Fibroblast of skin of right biceps (primary cell): ENCODE results near the gene LRRC10B.
"Not testable (repeated sequence)": the region's sequence is repeated elsewhere in the genome, so short reads cannot be mapped to it uniquely, and the experiment has no call there.

Source experiments
- DNase-seq: peaks from one replicate; pipeline ENCODE4 v3.0.0-alpha.2; 2013

The LRRC10B gene

GRCh38 chr11:61507962-61508861 is at the start of gene LRRC10B:
LRRC10B (plus strand) TSS chr11:61508749; CDS start chr11:61508999, 250 bp downstream.
- DNase-seq: peak; percentile 11

- no peak for DNase-seq
These were observed 48.1 kb upstream of the LRRC10B start for GRCh38 chr11:61460474-61460881.

- DNase-seq: no peak
These were observed 47.6 kb upstream of the LRRC10B start for GRCh38 chr11:61460986-61461385.

GRCh38 chr11:61467602-61468001 is 40.9 kb upstream of the LRRC10B start:
- DNase-seq: not testable (repeated sequence)

- DNase-seq: no peak
These were observed 40.5 kb upstream of the LRRC10B start for GRCh38 chr11:61468002-61468401.

GRCh38 chr11:61472282-61472681 is 36.3 kb upstream of the LRRC10B start:
- DNase-seq: peak; percentile 27

- DNase-seq: no peak
These were observed 35.7 kb upstream of the LRRC10B start for GRCh38 chr11:61472868-61473267.

GRCh38 chr11:61473370-61474012 is 35.1 kb upstream of the LRRC10B start:
- no peak for DNase-seq

- no peak for DNase-seq
These were observed 34.4 kb upstream of the LRRC10B start for GRCh38 chr11:61474013-61474643.

- no peak for DNase-seq
These were observed 33.1 kb upstream of the LRRC10B start for GRCh38 chr11:61475433-61475832.

- no peak for DNase-seq
These were observed 32.2 kb upstream of the LRRC10B start for GRCh38 chr11:61476371-61476770.

GRCh38 chr11:61477126-61477525 is 31.4 kb upstream of the LRRC10B start:
- DNase-seq: no peak

- DNase-seq: peak; percentile 26
These were observed 30.8 kb upstream of the LRRC10B start for GRCh38 chr11:61477727-61478148.

GRCh38 chr11:61479360-61480058 is 29.0 kb upstream of the LRRC10B start:
- not testable (repeated sequence) for DNase-seq

GRCh38 chr11:61480261-61480993 is 28.1 kb upstream of the LRRC10B start:
- no peak for DNase-seq

- DNase-seq: no peak
These were observed 27.6 kb upstream of the LRRC10B start for GRCh38 chr11:61480994-61481335.

- no peak for DNase-seq
These were observed 26.7 kb upstream of the LRRC10B start for GRCh38 chr11:61481806-61482205.

GRCh38 chr11:61482513-61482912 is 26.0 kb upstream of the LRRC10B start:
- no peak for DNase-seq

- DNase-seq: no peak
These were observed 24.0 kb upstream of the LRRC10B start for GRCh38 chr11:61484541-61484940.

GRCh38 chr11:61485080-61485479 is 23.5 kb upstream of the LRRC10B start:
- DNase-seq: no peak

- DNase-seq: no peak
These were observed 22.4 kb upstream of the LRRC10B start for GRCh38 chr11:61486011-61486620.

GRCh38 chr11:61486779-61487178 is 21.8 kb upstream of the LRRC10B start:
- DNase-seq: no peak
